GM12864 (cell line): ENCODE data around the gene MEIKIN.
"Not testable (repeated sequence)": the region's sequence is repeated elsewhere in the genome, so short reads cannot be mapped to it uniquely, and the experiment has no call there.

Experiments used
- DNase-seq: peaks from one replicate; pipeline ENCODE4 v3.0.0-alpha.2; 2011; ENCODE audit warnings: low read depth
- H3K4me3 ChIP-seq: 2 replicates; pipeline ENCODE4 v1.5.1; 2011; ENCODE audit warnings: mild to moderate bottlenecking, low read depth, low read length, control low read depth
- CTCF ChIP-seq: IDR thresholded peaks from 2 replicates; pipeline ENCODE4 v1.5.1; 2011; ENCODE audit warnings: low read depth, mild to moderate bottlenecking, moderate library complexity, low read length, control low read depth, inconsistent platforms; ENCODE audit errors: missing control alignments

Gene MEIKIN

GRCh38 chr5:131879705-131880104 lies 65.8 kb downstream of the MEIKIN start:
- DNase-seq, result no peak
- no peak for TF ChIP-seq CTCF

GRCh38 chr5:131877873-131878272 lies 67.6 kb downstream of the MEIKIN start:
- no peak overlapping the region for H3K4me3 ChIP-seq
- TF ChIP-seq CTCF, result no peak
- DNase-seq, result no peak

More at GRCh38 chr5:131879705-131880104, 65.8 kb downstream of the MEIKIN start:
- no peak overlapping the region for H3K4me3 ChIP-seq

- not testable (repeated sequence) for DNase-seq, H3K4me3 ChIP-seq
These were observed 74.2 kb downstream of the MEIKIN start for GRCh38 chr5:131871251-131871650.

- DNase-seq, result no peak
These were observed 77.9 kb downstream of the MEIKIN start for GRCh38 chr5:131867524-131867923.

GRCh38 chr5:131863700-131864099 lies 81.8 kb downstream of the MEIKIN start:
- no peak overlapping the region for H3K4me3 ChIP-seq
- DNase-seq, result no peak
- no peak for TF ChIP-seq CTCF

More at GRCh38 chr5:131867524-131867923, 77.9 kb downstream of the MEIKIN start:
- no peak overlapping the region for H3K4me3 ChIP-seq
- no peak for TF ChIP-seq CTCF

- TF ChIP-seq CTCF, result no peak
These were observed 88.1 kb downstream of the MEIKIN start for GRCh38 chr5:131857388-131857787.

GRCh38 chr5:131855452-131855851 lies 90.0 kb downstream of the MEIKIN start:
- no peak for DNase-seq
- no peak for TF ChIP-seq CTCF
- no peak overlapping the region for H3K4me3 ChIP-seq

More at GRCh38 chr5:131857388-131857787, 88.1 kb downstream of the MEIKIN start:
- H3K4me3 ChIP-seq, result no peak overlapping the region
- no peak for DNase-seq

GRCh38 chr5:131854134-131854533 lies 91.3 kb downstream of the MEIKIN start:
- no peak overlapping the region for H3K4me3 ChIP-seq
- TF ChIP-seq CTCF, result no peak
- DNase-seq, result peak; percentile 4
